Bronchial epithelial cell (primary cell): Measurements from ENCODE around the gene C1QTNF6. TPM values are rescaled to one million over a fixed set of nuclear protein-coding genes. Genes with fewer than 3 reads are reported as not detected.
A peak's percentile ranks its signal among the peaks of the same experiment; 100 is the strongest.

Experiments used
- DNase-seq: peaks from one replicate; pipeline ENCODE4 v3.0.0-alpha.2; 2010; ENCODE audit warnings: low read depth
- FAIRE-seq: peaks from 2 replicates; lab custom pipeline; 2011; peaks lifted over from hg19 to GRCh38; lab: Jason Lieb, UNC
- H3K27me3 ChIP-seq: 2 replicates; pipeline ENCODE4 v1.5.1; 2011; ENCODE audit warnings: low read length; ENCODE audit not compliant: control insufficient read depth, insufficient read depth
- H3K36me3 ChIP-seq: 2 replicates; pipeline ENCODE4 v1.5.1; 2011; ENCODE audit warnings: low read length; ENCODE audit not compliant: control insufficient read depth, insufficient read depth
- H3K4me3 ChIP-seq: 2 replicates; pipeline ENCODE4 v1.5.1; 2011; ENCODE audit warnings: mild to moderate bottlenecking, low read depth, low read length, control low read depth
- total RNA-seq: library from RNA; depleted of rRNA; stranded (reverse); fragments of >200 nt; gene quantifications from 2 replicates; pipeline ENCODE4 v1.2.1, GENCODE V29; 2014
- TF ChIP-seq, protein P1 (sequence below): IDR thresholded peaks from 2 replicates; pipeline ENCODE4 v1.5.1; 2011; ENCODE audit warnings: mild to moderate bottlenecking, moderate library complexity, low read length, control low read depth, inconsistent platforms; ENCODE audit not compliant: insufficient read depth, severe bottlenecking

C1QTNF6 gene
- total RNA-seq, 1 donor from 2014 or later: 2.9 TPM

GRCh38 chr22:37232140-37232998 is 44.3 kb upstream of the C1QTNF6 start:
- no peak for DNase-seq
- no peak for FAIRE-seq
- no peaks in the 10 kb centered on the region for H3K27me3 ChIP-seq
- peaks cover 6% of the 10 kb centered on the region for H3K36me3 ChIP-seq
- TF ChIP-seq, protein P1, sequence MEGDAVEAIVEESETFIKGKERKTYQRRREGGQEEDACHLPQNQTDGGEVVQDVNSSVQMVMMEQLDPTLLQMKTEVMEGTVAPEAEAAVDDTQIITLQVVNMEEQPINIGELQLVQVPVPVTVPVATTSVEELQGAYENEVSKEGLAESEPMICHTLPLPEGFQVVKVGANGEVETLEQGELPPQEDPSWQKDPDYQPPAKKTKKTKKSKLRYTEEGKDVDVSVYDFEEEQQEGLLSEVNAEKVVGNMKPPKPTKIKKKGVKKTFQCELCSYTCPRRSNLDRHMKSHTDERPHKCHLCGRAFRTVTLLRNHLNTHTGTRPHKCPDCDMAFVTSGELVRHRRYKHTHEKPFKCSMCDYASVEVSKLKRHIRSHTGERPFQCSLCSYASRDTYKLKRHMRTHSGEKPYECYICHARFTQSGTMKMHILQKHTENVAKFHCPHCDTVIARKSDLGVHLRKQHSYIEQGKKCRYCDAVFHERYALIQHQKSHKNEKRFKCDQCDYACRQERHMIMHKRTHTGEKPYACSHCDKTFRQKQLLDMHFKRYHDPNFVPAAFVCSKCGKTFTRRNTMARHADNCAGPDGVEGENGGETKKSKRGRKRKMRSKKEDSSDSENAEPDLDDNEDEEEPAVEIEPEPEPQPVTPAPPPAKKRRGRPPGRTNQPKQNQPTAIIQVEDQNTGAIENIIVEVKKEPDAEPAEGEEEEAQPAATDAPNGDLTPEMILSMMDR: no peak
- no peak overlapping the region for H3K4me3 ChIP-seq

DNA sequence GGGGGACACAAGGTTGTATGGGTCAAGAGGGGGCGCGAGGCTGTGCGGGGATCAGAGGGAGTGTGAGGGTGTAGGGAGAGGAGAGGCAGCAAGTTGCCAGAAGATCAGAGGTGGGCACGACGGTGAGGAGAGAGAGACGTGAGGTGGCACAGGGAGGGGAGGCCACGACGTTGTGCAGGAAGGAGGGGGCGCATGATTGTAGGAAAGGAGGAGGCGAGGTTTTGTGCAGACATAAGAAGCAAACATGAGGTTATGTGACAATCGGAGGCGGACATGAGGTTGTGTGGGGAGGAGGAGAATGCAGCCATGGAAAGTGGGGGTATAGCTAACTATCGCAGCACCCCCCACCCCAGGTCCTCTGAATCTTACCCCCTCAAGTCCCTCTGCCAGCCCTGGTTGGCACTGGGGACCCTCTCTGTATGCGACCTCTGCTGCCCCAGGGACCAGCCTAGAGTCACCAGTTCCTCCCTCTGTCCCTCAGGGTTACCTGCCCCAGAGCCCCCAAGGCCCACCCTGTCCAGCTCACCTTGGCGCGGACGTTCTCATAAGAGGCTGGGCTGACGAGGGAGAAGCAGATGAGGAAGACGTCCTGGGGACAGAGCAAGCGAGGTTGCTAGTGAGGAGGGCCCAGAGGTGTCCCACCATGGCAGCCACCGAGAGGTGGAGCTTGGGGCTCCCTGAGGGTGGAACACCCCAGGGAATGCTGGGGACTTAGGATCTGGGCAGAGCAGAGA is 43.5 kb upstream of the C1QTNF6 start:
- FAIRE-seq (peak; percentile 70), DNase-seq (no peak)
- H3K36me3 ChIP-seq: peaks cover 6% of the 10 kb centered on the region
- no peaks in the 10 kb centered on the region for H3K27me3 ChIP-seq
- H3K4me3 ChIP-seq: no peak overlapping the region
- TF ChIP-seq, protein P1: no peak

DNA sequence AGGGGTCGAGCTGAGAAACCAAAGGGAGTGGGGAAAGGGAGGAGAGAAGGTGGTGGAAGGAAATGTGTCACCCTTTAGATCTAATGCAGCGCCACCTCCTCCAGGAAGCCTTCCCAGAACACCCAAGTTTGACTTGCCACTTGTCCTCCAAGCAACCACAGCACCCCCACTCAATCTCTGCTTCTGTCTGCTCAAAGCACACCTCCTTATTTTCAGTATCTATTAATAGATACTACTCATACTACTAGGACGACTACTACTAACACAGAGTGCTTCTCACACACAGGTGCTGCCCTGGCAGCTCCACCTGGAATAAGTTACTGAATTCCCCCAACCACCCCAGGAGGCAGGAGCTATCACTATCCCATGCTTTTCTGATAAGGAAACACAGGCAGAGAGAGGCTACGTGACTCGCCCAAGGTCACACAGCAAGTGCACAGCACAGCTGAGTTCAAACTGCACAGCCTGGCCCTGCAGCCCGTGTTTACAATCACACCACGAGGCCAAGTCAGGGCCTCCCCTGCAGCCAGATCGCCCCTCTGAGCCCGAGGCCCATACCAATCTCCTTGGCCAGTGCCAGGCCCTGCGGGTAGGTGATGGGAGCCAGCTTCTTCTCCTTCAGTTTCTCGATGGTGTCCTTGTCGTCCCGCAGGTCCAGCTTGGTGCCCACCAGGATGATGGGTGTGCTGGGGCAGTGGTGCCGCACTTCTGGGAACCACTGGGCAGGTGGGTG is 42.8 kb upstream of the C1QTNF6 start:
- H3K36me3 ChIP-seq: peaks cover 5% of the 10 kb centered on the region
- no peak for DNase-seq
- no peak for FAIRE-seq
- no peaks in the 10 kb centered on the region for H3K27me3 ChIP-seq
- H3K4me3 ChIP-seq: no peak overlapping the region
- TF ChIP-seq, protein P1: no peak

- H3K36me3 ChIP-seq: peaks cover 6% of the 10 kb centered on the region
- DNase-seq (peak; percentile 58), FAIRE-seq (peak; percentile 88)
- H3K4me3 ChIP-seq: no peak overlapping the region
- TF ChIP-seq, protein P1: no peak
- no peaks in the 10 kb centered on the region for H3K27me3 ChIP-seq
These were observed 42.0 kb upstream of the C1QTNF6 start for GRCh38 chr22:37229805-37230672.
